ENCODE data around the gene KIAA0825.

KIAA0825 gene

GRCh38 chr5:94433397-94434163 is 184.8 kb downstream of the KIAA0825 start:
- DNase-seq = no peak

- DNase-seq = no peak
Measured at GRCh38 chr5:94432499-94432898, 185.9 kb downstream of the KIAA0825 start.

GRCh38 chr5:94431696-94432095 is 186.7 kb downstream of the KIAA0825 start:
- DNase-seq = no peak

- no peak for DNase-seq
Measured at GRCh38 chr5:94429566-94429965, 188.8 kb downstream of the KIAA0825 start.

- DNase-seq = no peak
Measured at GRCh38 chr5:94425396-94425795, 193.0 kb downstream of the KIAA0825 start.

- no peak for DNase-seq
Measured at GRCh38 chr5:94423411-94423810, 195.0 kb downstream of the KIAA0825 start.

- no peak for DNase-seq
Measured at GRCh38 chr5:94422812-94423211, 195.6 kb downstream of the KIAA0825 start.

- no peak for DNase-seq
Measured at GRCh38 chr5:94420885-94421284, 197.5 kb downstream of the KIAA0825 start.

- no peak for DNase-seq
Measured at GRCh38 chr5:94415798-94416197, 202.6 kb downstream of the KIAA0825 start.

GRCh38 chr5:94409440-94409839 is 209.0 kb downstream of the KIAA0825 start:
- no peak for DNase-seq

GRCh38 chr5:94407023-94407422 is 211.4 kb downstream of the KIAA0825 start:
- no peak for DNase-seq

- DNase-seq = no peak
Measured at GRCh38 chr5:94403483-94403882, 214.9 kb downstream of the KIAA0825 start.

GRCh38 chr5:94402096-94402495 is 216.3 kb downstream of the KIAA0825 start:
- DNase-seq = no peak

GRCh38 chr5:94397508-94397907 is 220.9 kb downstream of the KIAA0825 start:
- DNase-seq = no peak

- DNase-seq = no peak
Measured at GRCh38 chr5:94396687-94397086, 221.7 kb downstream of the KIAA0825 start.

- DNase-seq = no peak
Measured at GRCh38 chr5:94395468-94395867, 222.9 kb downstream of the KIAA0825 start.

GRCh38 chr5:94391996-94392395 is 226.4 kb downstream of the KIAA0825 start:
- no peak for DNase-seq

- no peak for DNase-seq
Measured at GRCh38 chr5:94389515-94389899, 228.9 kb downstream of the KIAA0825 start.

GRCh38 chr5:94388773-94389514 is 229.5 kb downstream of the KIAA0825 start:
- no peak for DNase-seq

GRCh38 chr5:94385767-94386166 is 232.6 kb downstream of the KIAA0825 start:
- no peak for DNase-seq

GRCh38 chr5:94378062-94378461 is 240.3 kb downstream of the KIAA0825 start:
- DNase-seq = no peak

GRCh38 chr5:94376672-94377345 is 241.6 kb downstream of the KIAA0825 start:
- DNase-seq = no peak

GRCh38 chr5:94375801-94376200 is 242.6 kb downstream of the KIAA0825 start:
- no peak for DNase-seq

Measured in right kidney (tissue), 1 donor.